RCC 7860 (cell line): ENCODE data around the gene FBXO5.

Source experiments
- DNase-seq: peaks from one replicate; pipeline ENCODE4 v3.0.0-alpha.2; 2015; ENCODE audit warnings: low spot score
- FAIRE-seq: peaks from 2 replicates; lab custom pipeline; 2012; peaks lifted over from hg19 to GRCh38; lab: Jason Lieb, UNC

Gene FBXO5

GRCh38 chr6:152952866-152953509 is 29.9 kb downstream of the FBXO5 start:
- FAIRE-seq (peak; percentile 50), DNase-seq (peak; percentile 14)

- peak; percentile 67 for DNase-seq
- FAIRE-seq, result peak; percentile 65
These were observed 30.8 kb downstream of the FBXO5 start for GRCh38 chr6:152952045-152952444.

- FAIRE-seq, result no peak
- no peak for DNase-seq
These were observed 32.6 kb downstream of the FBXO5 start for GRCh38 chr6:152950240-152950639.

GRCh38 chr6:152948150-152948768 is 34.6 kb downstream of the FBXO5 start:
- DNase-seq (peak; percentile 35), FAIRE-seq (peak; percentile 41)

- no peak for FAIRE-seq
- DNase-seq, result no peak
These were observed 35.8 kb downstream of the FBXO5 start for GRCh38 chr6:152946995-152947394.

- no peak for DNase-seq
- FAIRE-seq, result no peak
These were observed 36.4 kb downstream of the FBXO5 start for GRCh38 chr6:152946484-152946883.

- no peak for FAIRE-seq
These were observed 39.5 kb downstream of the FBXO5 start for GRCh38 chr6:152943260-152943897.

GRCh38 chr6:152942319-152942869 is 40.4 kb downstream of the FBXO5 start:
- FAIRE-seq (no peak), DNase-seq (no peak)

More at GRCh38 chr6:152943260-152943897, 39.5 kb downstream of the FBXO5 start:
- DNase-seq, result no peak

GRCh38 chr6:152941746-152942145 is 41.1 kb downstream of the FBXO5 start:
- FAIRE-seq (no peak), DNase-seq (no peak)

GRCh38 chr6:152932865-152933264 is 50.0 kb downstream of the FBXO5 start:
- DNase-seq (no peak), FAIRE-seq (no peak)

GRCh38 chr6:152922706-152923105 is 60.1 kb downstream of the FBXO5 start:
- FAIRE-seq (no peak), DNase-seq (no peak)
